ENCODE measurements around the gene TEX44. TPM values are rescaled to one million over a fixed set of nuclear protein-coding genes. Genes with fewer than 3 reads are reported as not detected.

The TEX44 gene
- total and polyA plus RNA-seq, 2 of the 13 experiments (the other 11 are each of a cell fraction or from before 2014, with no cell fraction given): not detected

- peak; percentile 41; the same call in 1 of the 2 replicates for TF ChIP-seq PHF21A (CRISPR knock-in tag; IDR thresholded peaks at IDR 0.05)
- no peak for TF ChIP-seq ZHX2 (IDR thresholded peaks at IDR 0.05; ENCODE audit: low read depth)
- no peak for TF ChIP-seq ZHX2 (CRISPR knock-in tag; IDR thresholded peaks at IDR 0.05; ENCODE audit: borderline replicate concordance)
- no peak for TF ChIP-seq STAT6 (CRISPR knock-in tag; IDR thresholded peaks at IDR 0.05; ENCODE audit: borderline replicate concordance)
- no peak for TF ChIP-seq MTA1 (CRISPR knock-in tag; IDR thresholded peaks at IDR 0.05; ENCODE audit: borderline replicate concordance)
- no peak for TF ChIP-seq ZNF724P (CRISPR knock-in tag; IDR thresholded peaks at IDR 0.05; ENCODE audit: borderline replicate concordance)
- TF ChIP-seq ZXDC (CRISPR knock-in tag; IDR thresholded peaks at IDR 0.05): no peak
- TF ChIP-seq POLR2G (IDR thresholded peaks at IDR 0.05; ENCODE audit: low read depth, low read length): no peak
- no peak for TF ChIP-seq HOXA3 (CRISPR knock-in tag; IDR thresholded peaks at IDR 0.05)
- 0 out of 2 replicates have a peak, but pooled peaks have one; percentile 14 for TF ChIP-seq FUBP1 (CRISPR knock-in tag; IDR thresholded peaks at IDR 0.05; ENCODE audit: borderline replicate concordance)
- peak; percentile 24; the same call in 1 of the 2 replicates for TF ChIP-seq NR0B2 (CRISPR knock-in tag; IDR thresholded peaks at IDR 0.05)
- no peak; the same call in 1 of the 2 replicates for TF ChIP-seq MXD1 (CRISPR knock-in tag; IDR thresholded peaks at IDR 0.05)
- no peak for TF ChIP-seq CHD4 (IDR thresholded peaks at IDR 0.05; ENCODE audit: borderline replicate concordance, low read length)
Observed at GRCh38 chr2:231612109-231612455, 19.4 kb downstream of the TEX44 start (continued).
